Prostate gland (tissue), 2 donors: ENCODE measurements around the gene SCUBE1. TPM values are rescaled to one million over a fixed set of nuclear protein-coding genes. Genes with fewer than 3 reads are reported as not detected.

Experiments
- DNase-seq: peaks from one replicate; pipeline ENCODE4 v3.0.0-alpha.2; 2019; ENCODE audit warnings: low spot score
- H3K27ac ChIP-seq, 2 donors: fragments of 200-600 bp; sonication (generic); 2 replicates each; pipeline ENCODE4 v1.5.1; 2017 to 2019
- H3K27me3 ChIP-seq: fragments of 200-600 bp; sonication (generic); replicated peaks from 2 replicates; pipeline ENCODE4 v1.5.1; 2019; ENCODE audit not compliant: insufficient read depth
- H3K36me3 ChIP-seq, 2 donors: fragments of 200-600 bp; sonication (generic); 1 replicate in 1 of 2; 2 replicates in 1 of 2; pipeline versions ENCODE4 v1.5.1 to v1.8.1; 2017 to 2019
- H3K4me1 ChIP-seq: fragments of 200-600 bp; sonication (generic); replicated peaks from 2 replicates; pipeline ENCODE4 v1.5.1; 2019
- H3K4me3 ChIP-seq, 2 donors: fragments of 200-600 bp; sonication (generic); 2 replicates each; pipeline ENCODE4 v1.5.1; 2017 to 2019
- H3K9me3 ChIP-seq: fragments of 200-600 bp; sonication (generic); 2 replicates; pipeline ENCODE4 v1.5.1; 2017
- CTCF ChIP-seq, 4 experiments: fragments of 200-600 bp in 2 of 4; fragments of 450-650 bp in 2 of 4; sonication (generic) in 2 of 4; IDR thresholded peaks; 1 replicate in 3 of 4; 2 replicates in 1 of 4; pipeline ENCODE4 v1.5.1; 2016 to 2019; ENCODE audit warnings: antibody characterized with exemption in 4 of 4, mild to moderate bottlenecking in 2 of 4, moderate library complexity in 2 of 4
- POLR2A ChIP-seq: fragments of 450-650 bp; IDR thresholded peaks from one replicate; pipeline ENCODE4 v1.6.1; 2016; ENCODE audit warnings: antibody characterized with exemption, mild to moderate bottlenecking
- POLR2AphosphoS5 ChIP-seq: sonication (generic); formaldehyde crosslinking; IDR thresholded peaks from one replicate; pipeline ENCODE4 v1.6.1; 2017; ENCODE audit warnings: antibody characterized with exemption
- WGBS: methylation state at CpG from one replicate; pipeline ENCODE4 v1.1.5; 2018; 5-methylcytosine and 5-hydroxymethylcytosine counted together
- intact Hi-C: fragments of 100-400 bp; cut with DNase I; formaldehyde crosslinking; loops from one replicate; pipeline ENCODE4 v1.14.2; 2022
- total RNA-seq, 2 donors: library from RNA; depleted of rRNA; stranded (reverse); fragments of >200 nt; gene quantifications; one replicate each; pipeline ENCODE4 v1.1.0, GENCODE V29; 2016

The SCUBE1 gene
- total RNA-seq, 2 donors from 2014 or later = 0.68 to 23.5 TPM

GRCh38 chr22:43205748-43206508, 137.2 kb downstream of the SCUBE1 start:
- Histone ChIP-seq H3K9me3 (no peaks in the 10 kb centered on the region), H3K27me3 (no peaks in the 10 kb centered on the region), H3K27ac (no peak overlapping the region), H3K36me3 (no peaks in the 10 kb centered on the region), H3K4me3 (no peak overlapping the region), H3K4me1 (no peaks in the 10 kb centered on the region)
- DNase-seq = no peak
- no peak for TF ChIP-seq POLR2AphosphoS5
- no peak for TF ChIP-seq POLR2A
- TF ChIP-seq CTCF (IDR thresholded peaks at IDR 0.05) = no peak
- 72% methylated on average over 5 of the region's 5 CpGs for WGBS
- intact Hi-C loops = no loop called here

DNA sequence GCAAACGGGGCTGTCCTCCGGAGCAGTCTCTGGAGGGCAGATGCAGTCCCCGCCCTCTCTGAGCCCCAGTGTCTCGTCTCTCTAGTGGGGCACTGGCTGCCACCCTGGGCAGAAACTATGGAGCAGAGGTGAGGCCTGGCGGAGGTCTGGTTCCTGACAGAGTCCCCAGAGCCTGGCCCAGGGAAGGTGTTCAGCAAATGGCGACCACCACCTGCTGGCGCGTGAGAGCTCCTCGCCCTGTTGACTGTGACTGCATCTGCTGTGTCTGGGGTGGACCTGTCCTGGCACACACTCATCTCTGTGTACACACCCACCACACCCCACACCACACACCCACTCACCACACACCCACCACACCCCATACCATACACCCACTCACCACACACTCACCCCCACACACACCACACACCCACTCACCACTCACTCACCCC, 137.9 kb downstream of the SCUBE1 start:
- no peaks in the 10 kb centered on the region for H3K4me1 ChIP-seq
- no peaks in the 10 kb centered on the region for H3K36me3 ChIP-seq
- no peak for DNase-seq
- H3K27me3 ChIP-seq = no peaks in the 10 kb centered on the region
- H3K9me3 ChIP-seq = no peaks in the 10 kb centered on the region
- TF ChIP-seq POLR2A (no peak), CTCF (IDR thresholded peaks at IDR 0.05) (no peak), POLR2AphosphoS5 (no peak)
- intact Hi-C loops = no loop called here
- H3K27ac ChIP-seq = no peak overlapping the region
- 88% methylated on average over 9 of the region's 9 CpGs for WGBS
- H3K4me3 ChIP-seq = no peak overlapping the region

DNA sequence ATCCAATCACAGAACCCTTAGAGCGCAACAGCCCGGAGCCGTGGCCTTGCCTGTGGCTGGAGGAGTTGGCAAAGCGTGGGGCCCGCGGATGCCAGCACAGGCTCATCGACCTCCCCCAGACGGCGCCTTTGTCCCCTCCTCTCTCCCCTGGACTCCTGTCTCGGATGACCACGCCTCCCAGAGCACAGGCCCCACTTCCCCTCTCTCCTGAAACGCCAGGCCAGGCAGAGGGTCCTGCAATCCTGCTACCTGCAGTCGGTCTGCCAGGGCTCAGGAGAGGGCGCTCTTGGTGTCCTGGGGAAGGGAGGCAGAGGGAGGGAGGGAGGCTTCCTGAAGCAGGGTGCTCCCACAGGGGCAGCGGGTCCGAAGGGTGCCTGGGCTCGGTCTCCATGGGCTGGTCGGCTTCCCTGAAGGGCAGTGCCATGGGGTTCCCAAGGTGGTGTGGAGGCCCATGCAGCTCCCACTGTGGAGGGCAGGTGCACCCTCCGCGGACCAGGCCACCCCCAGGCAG, 139.6 kb downstream of the SCUBE1 start:
- DNase-seq = no peak
- Histone ChIP-seq H3K36me3 (no peaks in the 10 kb centered on the region), H3K4me1 (no peaks in the 10 kb centered on the region), H3K9me3 (no peaks in the 10 kb centered on the region), H3K4me3 (no peak overlapping the region), H3K27ac (no peak overlapping the region), H3K27me3 (no peaks in the 10 kb centered on the region)
- intact Hi-C loops = no loop called here
- 69% methylated on average over 20 of the region's 20 CpGs for WGBS
- TF ChIP-seq POLR2A (no peak), POLR2AphosphoS5 (no peak), CTCF (IDR thresholded peaks at IDR 0.05) (no peak)

GRCh38 chr22:43202756-43203410, 140.3 kb downstream of the SCUBE1 start:
- WGBS = 88% methylated on average over 13 of the region's 13 CpGs
- TF ChIP-seq CTCF (IDR thresholded peaks at IDR 0.05) (no peak), POLR2AphosphoS5 (no peak), POLR2A (no peak)
- Histone ChIP-seq H3K27me3 (no peaks in the 10 kb centered on the region), H3K27ac (no peak overlapping the region), H3K9me3 (no peaks in the 10 kb centered on the region), H3K4me3 (no peak overlapping the region), H3K36me3 (no peaks in the 10 kb centered on the region), H3K4me1 (no peaks in the 10 kb centered on the region)
- no peak for DNase-seq
- intact Hi-C loops = no loop called here
